Measurements from ENCODE around the gene PRKCZ. TPM values are rescaled to one million over a fixed set of nuclear protein-coding genes. Genes with fewer than 3 reads are reported as not detected.

Gene PRKCZ
- total RNA-seq, 2 donors from 2014 or later = 12.4 to 20.7 TPM

GRCh38 chr1:2216767-2217058, 166.5 kb downstream of the PRKCZ start:
- intact Hi-C loops (cut with DNase I) = no loop called here
- ATAC-seq = no peak
- DNase-seq = no peak

- no peak for ATAC-seq
- intact Hi-C loops (cut with DNase I) = no loop called here
- DNase-seq = no peak
These were observed 171.1 kb downstream of the PRKCZ start for GRCh38 chr1:2221271-2221670.

DNA sequence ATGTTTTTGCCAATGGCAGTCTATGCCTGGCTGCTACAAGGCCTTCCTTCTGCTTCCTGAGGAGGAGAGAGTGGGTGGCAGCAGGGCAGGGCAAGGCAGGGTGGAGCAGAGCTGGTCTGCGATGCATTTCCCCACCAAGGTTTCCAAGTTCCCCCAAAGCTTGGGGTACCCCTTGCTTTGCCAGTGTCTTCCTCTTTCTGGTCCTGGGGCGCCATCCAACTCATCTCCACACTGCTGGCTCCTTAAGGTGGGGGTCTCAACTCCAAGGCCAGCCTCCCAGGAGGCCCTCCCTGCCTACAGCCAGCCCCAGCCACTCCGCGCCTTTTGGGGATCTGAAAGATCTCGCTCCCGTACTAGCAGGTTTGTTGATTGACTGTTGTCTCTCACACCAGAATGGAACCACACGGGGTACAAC, 174.0 kb downstream of the PRKCZ start:
- intact Hi-C loops (cut with DNase I) = no loop called here
- no peak for DNase-seq
- ATAC-seq = no peak

GRCh38 chr1:2224631-2225428, 174.6 kb downstream of the PRKCZ start:
- DNase-seq (no peak), ATAC-seq (no peak)
- intact Hi-C loops (cut with DNase I) = no loop called here

- DNase-seq = no peak
- ATAC-seq = peak; percentile 0 to 3
- intact Hi-C loops (cut with DNase I) = no loop called here
These were observed 176.5 kb downstream of the PRKCZ start for GRCh38 chr1:2226525-2227345.

- intact Hi-C loops (cut with DNase I) = no loop called here
- peak; percentile 84 to 87 for ATAC-seq
- DNase-seq = peak; percentile 97
These were observed 177.3 kb downstream of the PRKCZ start for GRCh38 chr1:2227346-2228156.

GRCh38 chr1:2228157-2228594, 178.0 kb downstream of the PRKCZ start, which contains the start of gene SKI:
SKI (plus strand) TSS chr1:2228319; CDS start chr1:2228767, 448 bp downstream.
- intact Hi-C loops (cut with DNase I) = no loop called here
- DNase-seq = no peak

DNA sequence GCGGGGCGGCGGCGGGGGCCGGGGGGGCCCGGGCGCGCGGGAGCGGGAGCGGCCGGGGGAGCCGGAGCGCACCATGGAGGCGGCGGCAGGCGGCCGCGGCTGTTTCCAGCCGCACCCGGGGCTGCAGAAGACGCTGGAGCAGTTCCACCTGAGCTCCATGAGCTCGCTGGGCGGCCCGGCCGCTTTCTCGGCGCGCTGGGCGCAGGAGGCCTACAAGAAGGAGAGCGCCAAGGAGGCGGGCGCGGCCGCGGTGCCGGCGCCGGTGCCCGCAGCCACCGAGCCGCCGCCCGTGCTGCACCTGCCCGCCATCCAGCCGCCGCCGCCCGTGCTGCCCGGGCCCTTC, 178.5 kb downstream of the PRKCZ start:
- intact Hi-C loops (cut with DNase I) = no loop called here

More at GRCh38 chr1:2228157-2228594, 178.0 kb downstream of the PRKCZ start, which contains the start of gene SKI:
- no peak for ATAC-seq

GRCh38 chr1:2229037-2229864, 179.0 kb downstream of the PRKCZ start:
- DNase-seq = peak; percentile 81
- intact Hi-C loops (cut with DNase I) = no loop called here
- ATAC-seq = peak; percentile 17 to 33

More for the DNA sequence above, 178.5 kb downstream of the PRKCZ start:
- no peak for ATAC-seq
- DNase-seq = peak; percentile 38

GRCh38 chr1:2229911-2230731, 179.9 kb downstream of the PRKCZ start:
- DNase-seq (peak; percentile 74), ATAC-seq (peak in 1 of 2 donors; percentile 0)
- intact Hi-C loops (cut with DNase I) = loop anchor here (5.0 to 10.0 kb wide), 2 partner anchors 72 to 75 kb away; no protein-coding TSS in a partner anchor

GRCh38 chr1:2230781-2231531, 180.7 kb downstream of the PRKCZ start:
- intact Hi-C loops (cut with DNase I) = loop anchor here (5.0 to 10.0 kb wide), 2 partner anchors 71 to 74 kb away; no protein-coding TSS in a partner anchor
- ATAC-seq (no peak), DNase-seq (no peak)

DNA sequence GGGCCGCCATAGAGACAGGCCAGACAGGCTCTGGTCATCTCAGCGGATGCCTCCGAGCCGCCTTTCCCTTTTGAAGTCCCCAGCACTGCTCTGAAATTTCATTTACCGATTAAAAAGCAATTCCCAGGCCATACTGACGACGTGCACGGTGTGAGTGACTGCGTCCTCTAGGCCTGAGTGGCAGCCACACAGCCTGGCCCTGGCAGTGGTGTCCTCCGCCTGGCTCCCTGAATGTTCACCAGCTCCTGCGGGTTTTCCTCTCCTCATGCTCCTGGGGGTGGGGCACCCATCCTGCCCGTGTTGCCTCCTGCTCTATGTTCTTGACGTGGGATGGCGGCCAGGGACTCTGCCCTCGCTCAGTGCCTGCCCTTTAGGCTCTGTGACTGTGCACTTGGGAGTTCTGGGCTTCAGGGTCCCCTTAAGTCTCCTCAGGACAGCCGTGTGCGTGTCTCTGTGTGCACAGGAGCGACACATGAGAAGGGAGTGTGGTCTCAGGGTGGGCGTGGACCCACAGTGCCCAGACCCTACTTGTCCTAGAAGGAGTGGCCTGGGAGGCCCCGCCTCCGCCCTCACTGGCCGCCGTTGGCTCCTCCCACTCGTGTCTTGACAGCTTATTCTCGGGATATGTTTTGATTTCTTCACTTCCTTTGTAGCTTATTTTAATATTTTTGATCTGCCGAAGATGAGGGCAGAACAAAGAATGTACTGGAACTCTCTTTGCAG, 181.5 kb downstream of the PRKCZ start:
- DNase-seq = peak; percentile 87
- peak; percentile 16 to 27 for ATAC-seq
- intact Hi-C loops (cut with DNase I) = loop anchor here (5.0 to 10.0 kb wide), 2 partner anchors 71 to 73 kb away; no protein-coding TSS in a partner anchor

DNA sequence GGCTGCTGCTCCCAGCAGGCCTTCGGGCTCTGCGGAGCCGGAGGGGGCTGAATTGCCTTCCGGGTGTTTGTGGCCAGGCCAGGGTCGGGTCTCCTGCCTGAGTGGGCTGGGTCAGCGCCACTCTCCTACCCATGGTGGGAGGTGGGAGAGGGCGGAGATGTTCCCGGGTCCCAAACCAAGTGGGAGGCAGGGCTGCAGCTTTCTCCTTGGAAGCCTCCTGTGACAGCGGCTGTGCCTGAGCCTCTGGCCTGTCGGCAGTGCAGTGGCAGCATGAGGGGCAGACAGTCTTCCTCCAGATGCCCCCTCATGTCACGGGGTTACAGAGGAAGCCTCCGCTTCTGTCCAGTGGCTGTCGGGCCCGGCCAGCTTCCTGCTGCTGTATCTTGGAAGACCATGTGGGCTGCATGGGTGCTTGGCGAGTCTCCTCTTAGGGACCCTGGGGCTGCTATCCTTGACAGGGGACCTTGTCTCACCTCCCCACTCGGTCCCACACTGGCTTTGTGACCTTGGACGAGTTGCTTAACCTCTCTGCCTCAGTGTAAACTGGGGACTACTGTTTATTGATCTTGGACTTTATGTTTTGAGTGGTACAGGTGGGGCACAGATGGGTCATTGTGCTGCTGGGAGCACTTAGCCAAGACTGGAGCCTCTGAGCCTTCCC, 182.2 kb downstream of the PRKCZ start:
- intact Hi-C loops (cut with DNase I) = loop anchor here (5.0 to 10.0 kb wide), 2 partner anchors 70 to 72 kb away; no protein-coding TSS in a partner anchor
- no peak for DNase-seq
- no peak for ATAC-seq

DNA sequence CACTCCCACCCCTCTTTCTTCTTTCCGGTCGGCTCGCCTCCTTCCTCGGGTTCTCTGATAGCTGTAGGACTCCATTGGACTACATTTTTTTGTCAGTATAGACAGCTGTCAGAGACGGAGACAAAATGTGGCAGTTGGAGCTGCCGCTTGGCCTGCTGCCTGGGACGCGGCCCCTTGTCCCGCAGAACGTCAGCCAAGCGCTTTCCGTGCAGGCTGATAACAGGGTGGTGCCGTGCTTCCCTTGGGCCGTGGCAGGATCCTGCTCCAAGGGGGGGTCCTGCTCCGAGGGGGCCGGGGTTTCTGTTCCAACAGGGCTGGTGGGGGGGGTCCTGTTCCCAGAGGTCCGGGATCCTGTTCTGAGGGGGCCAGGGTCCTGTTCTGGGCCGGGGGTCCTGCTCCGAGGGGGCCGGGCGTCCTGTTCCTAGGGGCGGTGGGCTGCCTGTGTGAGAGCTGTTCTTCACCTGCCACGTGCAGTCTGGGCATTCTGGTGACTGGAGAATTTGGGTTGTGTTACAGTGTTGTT, 182.8 kb downstream of the PRKCZ start:
- no peak for ATAC-seq
- DNase-seq = no peak

DNA sequence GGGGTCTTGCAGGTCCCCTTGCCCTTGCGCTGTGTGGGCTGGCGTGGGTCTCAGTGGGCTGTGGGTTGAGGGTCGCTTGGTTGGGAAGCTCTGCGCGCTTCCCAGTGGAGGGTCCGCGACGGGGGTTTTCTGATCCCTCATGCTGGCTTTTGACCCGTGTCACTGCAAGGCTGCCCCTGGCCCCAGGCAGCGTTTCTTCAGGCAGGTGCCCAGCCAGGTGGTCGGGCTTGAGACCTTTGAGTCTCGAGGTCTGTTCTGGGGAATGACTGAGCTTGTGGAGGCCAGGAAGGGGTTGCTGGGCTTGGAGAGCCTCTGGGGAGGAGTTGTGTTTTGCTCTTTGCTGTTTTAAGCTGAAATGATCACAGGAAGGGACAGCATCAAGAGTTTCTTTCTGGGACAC, 183.3 kb downstream of the PRKCZ start:
- ATAC-seq (no peak), DNase-seq (no peak)
- intact Hi-C loops (cut with DNase I) = loop anchor here (5.0 to 10.0 kb wide), 2 partner anchors 69 to 71 kb away; no protein-coding TSS in a partner anchor

More for the DNA sequence above, 182.8 kb downstream of the PRKCZ start:
- intact Hi-C loops (cut with DNase I) = loop anchor here (5.0 to 10.0 kb wide), 2 partner anchors 69 to 72 kb away; no protein-coding TSS in a partner anchor

Data from left cardiac atrium (tissue), 4 donors.